Activated CD8-positive, alpha-beta memory T cell treated with anti-CD3 and anti-CD28 coated beads, Interleukin-2, amount 50 U/mL, for 24 hours (primary cell): ENCODE measurements around the gene JKAMP.

Experiments used
- DNase-seq: peaks from one replicate; pipeline ENCODE4 v3.0.0-alpha.2; 2020; ENCODE audit errors: extremely low read depth

Gene JKAMP

GRCh38 chr14:59481407-59481806 is 2.9 kb upstream of the JKAMP start:
- no peak for DNase-seq

GRCh38 chr14:59481871-59482540 is 2.3 kb upstream of the JKAMP start:
- DNase-seq: no peak

GRCh38 chr14:59482541-59483331 is 1.6 kb upstream of the JKAMP start:
- DNase-seq: no peak

DNA sequence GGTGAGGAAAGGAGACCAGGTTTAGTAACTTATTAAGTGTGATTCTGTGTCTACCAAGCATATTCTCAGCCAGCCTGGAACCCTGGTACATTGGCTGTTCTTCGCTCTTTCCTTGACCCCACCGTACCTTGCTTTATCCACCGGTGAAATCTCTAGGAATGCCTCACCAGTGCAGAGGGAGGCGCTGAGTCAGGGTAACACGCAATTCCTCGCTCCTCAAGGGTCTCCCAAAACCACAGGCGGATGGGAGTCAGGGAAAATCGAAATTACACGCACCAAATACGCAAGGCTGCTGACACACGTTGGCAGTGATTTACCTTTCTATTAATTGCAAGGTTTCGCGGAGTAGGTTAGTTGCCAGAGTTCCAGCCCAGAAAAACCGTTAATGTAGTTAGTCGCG is 954 bp upstream of the JKAMP start:
- DNase-seq: no peak

DNA sequence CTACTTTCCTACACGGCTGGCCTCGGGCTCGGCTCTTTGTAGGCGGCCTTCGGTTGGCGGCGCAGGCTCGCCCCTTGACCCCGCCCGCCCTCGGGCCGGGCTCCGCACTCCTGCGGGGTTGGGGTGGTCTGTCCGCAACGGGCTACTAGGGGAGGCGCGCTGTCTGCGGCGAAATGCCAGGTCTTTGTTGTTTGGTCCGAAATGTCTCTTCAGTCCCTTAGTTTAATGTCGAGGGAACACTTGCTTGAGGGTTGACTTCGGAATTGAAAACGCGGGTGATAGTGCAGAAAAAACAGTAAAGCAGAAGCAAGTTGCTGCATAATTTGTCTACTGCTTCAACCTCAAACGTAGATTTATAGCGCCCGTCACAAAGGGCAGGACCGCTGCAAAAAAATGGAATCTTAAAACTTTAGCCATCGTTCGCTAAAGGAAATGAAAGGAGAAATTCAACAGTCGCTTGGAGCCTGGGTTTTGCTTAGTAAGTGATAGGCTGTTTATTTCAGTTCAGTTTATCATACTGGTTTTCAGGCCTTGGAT is 390 bp downstream of the JKAMP start:
- DNase-seq: no peak

- no peak for DNase-seq
Observed at GRCh38 chr14:59490756-59491155, 6.4 kb downstream of the JKAMP start.

- no peak for DNase-seq
Observed at GRCh38 chr14:59492384-59492783, 8.1 kb downstream of the JKAMP start.

DNA sequence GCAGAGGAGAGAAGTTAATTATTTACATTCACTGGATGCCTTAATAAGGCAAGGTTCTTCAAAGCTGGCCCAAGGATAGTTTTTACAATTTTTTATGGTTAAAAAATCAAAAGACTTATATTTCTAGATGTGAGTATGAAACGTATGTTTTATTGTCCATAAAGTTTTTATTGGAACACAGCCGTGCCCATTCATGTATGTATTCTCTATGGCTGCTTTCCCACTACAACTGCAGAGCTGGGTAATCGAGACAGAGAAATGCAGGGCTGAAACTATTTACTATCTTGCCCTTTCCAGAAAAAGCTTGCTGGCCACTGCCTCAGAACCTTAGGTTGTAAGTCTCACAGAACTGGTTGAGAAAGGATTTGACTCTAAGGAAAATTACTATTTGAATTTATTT is 16.4 kb downstream of the JKAMP start:
- DNase-seq: no peak

- no peak for DNase-seq
Observed at GRCh38 chr14:59503256-59503655, 18.9 kb downstream of the JKAMP start.

GRCh38 chr14:59507063-59507751 is 22.9 kb downstream of the JKAMP start:
- peak; percentile 6 for DNase-seq

- DNase-seq: no peak
Observed at GRCh38 chr14:59507752-59508103, 23.4 kb downstream of the JKAMP start.

DNA sequence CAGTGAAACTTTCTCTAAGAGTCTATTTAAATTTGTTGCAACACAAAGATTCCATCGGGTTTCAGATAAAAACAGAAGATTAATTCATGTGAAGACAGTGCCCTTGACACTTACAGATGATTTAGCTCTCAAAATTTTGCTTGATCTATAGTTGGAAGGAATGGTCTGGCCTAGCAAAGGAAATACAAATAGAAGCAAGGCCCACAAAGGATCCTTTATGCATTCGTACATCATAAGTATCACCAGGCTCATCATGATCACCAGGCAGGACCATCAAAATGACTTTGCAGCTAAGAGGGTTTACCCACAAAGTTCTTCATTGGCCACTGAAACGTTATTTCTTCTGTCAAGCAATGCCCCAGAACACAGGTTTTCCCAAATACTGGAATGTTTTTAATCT is 24.8 kb downstream of the JKAMP start:
- DNase-seq: no peak

DNA sequence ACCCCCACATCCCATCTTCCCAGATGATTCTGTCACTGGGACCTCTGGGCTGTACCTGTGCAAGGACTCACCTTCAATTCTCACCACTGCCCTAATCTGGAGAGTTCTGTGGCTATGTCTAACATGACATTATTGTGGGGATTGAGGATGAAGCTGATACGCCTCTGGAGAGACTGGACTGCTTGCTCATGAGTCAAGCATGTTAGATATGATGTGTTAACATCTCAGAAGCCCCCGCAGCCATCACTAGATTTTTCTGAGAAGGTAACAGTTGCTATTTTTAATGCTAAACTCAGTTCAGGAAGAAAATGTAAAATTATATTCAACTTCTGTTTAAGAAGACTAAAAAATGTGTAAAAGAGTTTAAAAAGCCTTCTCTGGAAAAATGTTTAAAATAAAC is 25.7 kb downstream of the JKAMP start:
- DNase-seq: no peak

DNA sequence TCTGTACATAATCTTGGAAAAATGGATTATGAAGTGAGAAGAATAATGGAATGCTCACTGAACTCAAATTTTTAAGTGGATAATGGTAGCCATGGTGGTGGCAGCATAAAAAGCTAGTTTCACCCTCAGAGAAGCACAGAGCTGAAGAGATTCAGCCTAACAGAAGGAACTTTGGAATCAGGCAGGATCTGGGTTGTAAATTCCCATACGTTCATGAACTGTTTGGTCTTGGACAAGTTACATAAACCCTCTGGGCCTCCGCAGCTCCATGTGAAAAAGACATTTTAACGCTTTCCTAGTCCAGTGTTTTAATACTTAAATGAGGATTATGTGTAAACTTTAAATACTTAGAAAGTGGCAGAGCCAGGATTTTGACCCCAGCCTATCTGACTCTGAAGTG is 26.6 kb downstream of the JKAMP start:
- DNase-seq: no peak

GRCh38 chr14:59511916-59512575 is 27.7 kb downstream of the JKAMP start:
- DNase-seq: no peak

DNA sequence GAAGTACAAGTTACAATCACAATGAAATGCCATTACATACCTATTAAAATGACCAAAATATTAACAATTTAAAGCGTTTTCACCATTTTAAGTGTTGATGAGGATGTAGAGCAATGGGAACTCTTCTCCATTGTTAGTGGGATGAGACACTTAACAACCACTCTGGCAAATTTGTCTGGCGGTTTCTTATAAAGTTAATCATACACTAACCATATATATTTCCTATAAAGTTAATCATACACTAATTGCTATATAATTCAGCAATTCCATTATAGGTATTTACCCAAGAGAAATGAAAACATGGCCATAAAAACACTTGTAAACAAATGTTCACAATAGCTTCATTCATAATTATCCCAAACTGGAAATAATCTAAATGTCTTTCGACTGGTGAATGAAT is 35.9 kb downstream of the JKAMP start:
- no peak for DNase-seq

DNA sequence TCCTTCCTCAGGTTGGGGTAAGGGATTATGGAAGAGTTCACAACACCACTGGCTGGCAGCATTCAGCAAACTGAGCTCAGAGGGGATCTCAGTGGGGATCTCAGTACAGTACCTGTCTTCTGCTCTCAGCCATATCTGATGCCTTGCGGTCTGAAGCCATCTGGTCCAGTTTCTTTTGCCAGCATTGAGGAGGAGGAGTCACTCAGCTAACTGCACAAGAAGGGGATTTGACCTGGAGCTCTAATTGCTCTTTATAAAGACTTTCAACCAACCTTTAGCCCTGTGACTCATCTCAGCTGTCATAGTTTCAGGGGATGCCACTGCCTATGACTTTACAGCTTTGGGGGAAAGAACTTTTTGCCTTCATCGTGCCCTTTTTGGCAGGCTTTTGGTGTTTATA is 44.9 kb downstream of the JKAMP start:
- DNase-seq: no peak

GRCh38 chr14:59530349-59530748 is 46.0 kb downstream of the JKAMP start:
- no peak for DNase-seq

GRCh38 chr14:59532419-59532818 is 48.1 kb downstream of the JKAMP start:
- DNase-seq: no peak

DNA sequence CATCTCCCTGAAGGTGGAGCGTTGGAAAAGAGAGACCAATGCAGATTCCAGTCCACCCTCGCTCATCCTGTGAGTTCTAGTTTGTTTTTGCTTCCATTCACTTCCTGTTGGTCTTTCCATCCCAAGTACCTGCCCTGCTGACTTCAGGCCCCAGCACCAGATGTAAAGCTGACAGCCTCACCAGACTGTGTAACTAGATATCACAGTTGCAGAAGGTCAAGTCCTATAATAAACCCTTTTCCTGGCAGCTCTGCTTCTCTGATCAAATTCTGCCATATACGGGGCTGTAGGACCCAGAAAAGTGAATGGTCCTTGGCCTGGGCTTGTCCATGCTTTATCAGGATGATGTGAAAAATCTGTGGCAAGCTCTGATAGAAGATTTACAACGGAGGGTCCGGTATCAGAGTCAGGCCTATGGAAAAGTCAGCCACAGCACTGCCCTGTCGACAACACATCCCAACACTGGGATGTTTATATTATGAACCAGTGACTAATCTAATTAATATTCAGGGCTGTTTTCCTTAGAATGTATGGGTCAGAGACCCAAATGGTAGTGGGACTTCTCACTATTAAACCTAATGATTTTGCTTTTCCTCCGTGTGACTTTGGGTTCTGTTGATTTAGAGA is 50.2 kb downstream of the JKAMP start:
- DNase-seq: no peak

- DNase-seq: no peak
Observed at GRCh38 chr14:59537476-59537875, 53.2 kb downstream of the JKAMP start.

- DNase-seq: no peak
Observed at GRCh38 chr14:59538936-59539335, 54.6 kb downstream of the JKAMP start.
